Measurements from ENCODE around the gene ABI1. TPM values are rescaled to one million over a fixed set of nuclear protein-coding genes. Genes with fewer than 3 reads are reported as not detected.

ABI1 gene
- total and polyA plus RNA-seq, 4 donors: 10.7 to 18.3 (median 14.3) TPM

DNA sequence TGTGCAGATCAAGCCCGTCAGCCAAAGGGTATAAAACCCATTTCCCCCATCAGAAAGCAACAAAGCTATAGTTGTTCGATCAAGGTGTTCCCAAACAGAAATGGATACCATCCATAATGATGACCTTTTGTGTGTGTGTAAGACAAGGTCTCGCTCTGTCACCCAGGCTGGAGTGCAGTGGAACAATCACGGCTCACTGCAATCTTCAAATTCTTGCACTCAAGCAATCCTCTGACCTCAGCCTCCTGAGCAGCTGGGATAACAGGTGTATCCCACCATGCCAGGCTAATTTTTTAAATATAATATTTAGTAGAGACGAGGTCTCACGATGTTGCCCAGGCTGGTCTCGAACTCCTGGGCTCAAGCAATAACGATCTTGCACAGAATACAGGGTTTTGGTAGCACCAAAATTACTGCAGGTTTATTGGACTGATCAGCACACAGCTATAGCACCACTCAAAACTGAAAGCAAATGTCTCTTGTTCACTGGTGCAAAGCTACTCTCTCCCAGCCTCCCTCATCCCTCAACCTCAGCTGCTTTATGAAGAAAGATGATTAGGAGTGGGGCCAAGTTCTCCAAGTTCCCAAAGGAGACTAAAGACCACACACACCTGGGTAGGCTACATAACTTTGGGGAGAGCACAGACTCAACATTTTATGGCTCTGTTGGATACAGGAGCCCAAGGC, 80.5 kb downstream of the ABI1 start (continued):
- TF ChIP-seq NR2F2 (IDR thresholded peaks at IDR 0.05) (no peak), YY1 (IDR thresholded peaks at IDR 0.05) (no peak), EGR1 (IDR thresholded peaks at IDR 0.05; ENCODE audit: low read depth in 2 of 2) (no peak), HNF4G (IDR thresholded peaks at IDR 0.05) (no peak), GABPA (IDR thresholded peaks at IDR 0.05 in 1 of 2, conservative IDR thresholded peaks at IDR 0.05 in 1 of 2) (no peak), FOXA1 (IDR thresholded peaks at IDR 0.05) (no peak)
- TF ChIP-seq, protein P1, sequence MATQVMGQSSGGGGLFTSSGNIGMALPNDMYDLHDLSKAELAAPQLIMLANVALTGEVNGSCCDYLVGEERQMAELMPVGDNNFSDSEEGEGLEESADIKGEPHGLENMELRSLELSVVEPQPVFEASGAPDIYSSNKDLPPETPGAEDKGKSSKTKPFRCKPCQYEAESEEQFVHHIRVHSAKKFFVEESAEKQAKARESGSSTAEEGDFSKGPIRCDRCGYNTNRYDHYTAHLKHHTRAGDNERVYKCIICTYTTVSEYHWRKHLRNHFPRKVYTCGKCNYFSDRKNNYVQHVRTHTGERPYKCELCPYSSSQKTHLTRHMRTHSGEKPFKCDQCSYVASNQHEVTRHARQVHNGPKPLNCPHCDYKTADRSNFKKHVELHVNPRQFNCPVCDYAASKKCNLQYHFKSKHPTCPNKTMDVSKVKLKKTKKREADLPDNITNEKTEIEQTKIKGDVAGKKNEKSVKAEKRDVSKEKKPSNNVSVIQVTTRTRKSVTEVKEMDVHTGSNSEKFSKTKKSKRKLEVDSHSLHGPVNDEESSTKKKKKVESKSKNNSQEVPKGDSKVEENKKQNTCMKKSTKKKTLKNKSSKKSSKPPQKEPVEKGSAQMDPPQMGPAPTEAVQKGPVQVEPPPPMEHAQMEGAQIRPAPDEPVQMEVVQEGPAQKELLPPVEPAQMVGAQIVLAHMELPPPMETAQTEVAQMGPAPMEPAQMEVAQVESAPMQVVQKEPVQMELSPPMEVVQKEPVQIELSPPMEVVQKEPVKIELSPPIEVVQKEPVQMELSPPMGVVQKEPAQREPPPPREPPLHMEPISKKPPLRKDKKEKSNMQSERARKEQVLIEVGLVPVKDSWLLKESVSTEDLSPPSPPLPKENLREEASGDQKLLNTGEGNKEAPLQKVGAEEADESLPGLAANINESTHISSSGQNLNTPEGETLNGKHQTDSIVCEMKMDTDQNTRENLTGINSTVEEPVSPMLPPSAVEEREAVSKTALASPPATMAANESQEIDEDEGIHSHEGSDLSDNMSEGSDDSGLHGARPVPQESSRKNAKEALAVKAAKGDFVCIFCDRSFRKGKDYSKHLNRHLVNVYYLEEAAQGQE (IDR thresholded peaks at IDR 0.05): no peak

DNA sequence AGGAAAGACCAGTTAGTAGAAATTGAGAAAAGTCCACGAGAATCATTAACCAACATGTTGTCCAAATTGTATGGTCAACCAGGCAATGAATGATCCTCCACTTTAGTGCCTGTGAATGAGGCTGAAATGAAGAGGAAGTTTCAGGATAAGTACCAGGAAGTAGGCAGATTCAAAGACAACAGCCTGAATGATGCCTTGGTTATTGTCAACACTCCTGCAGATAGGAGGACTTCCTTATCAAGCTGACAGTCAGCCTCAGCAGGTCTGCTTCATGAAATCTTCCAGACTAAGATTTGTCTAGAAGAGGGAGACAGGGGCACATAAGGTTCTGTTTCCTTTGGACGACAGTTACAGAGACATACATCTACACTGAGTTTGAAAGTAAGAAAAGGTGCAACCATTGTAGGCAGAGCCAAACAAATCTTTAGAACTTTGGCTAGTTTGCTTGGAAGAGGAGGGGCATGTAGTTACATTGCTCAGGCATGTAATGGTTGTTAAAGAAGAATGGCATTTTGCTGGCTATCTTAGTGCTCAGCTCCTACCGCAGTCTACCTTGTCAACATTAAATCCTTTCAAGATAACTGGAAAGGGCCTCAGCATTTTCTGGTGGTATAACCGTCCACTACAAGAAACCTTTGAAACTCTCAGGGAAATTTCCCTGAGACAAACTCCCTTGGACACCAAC, 81.4 kb downstream of the ABI1 start:
- WGBS: 83% methylated on average over 4 of the region's 4 CpGs
- Histone ChIP-seq H3K36me3 (ENCODE audit: control insufficient read depth in 4 of 4, insufficient read depth in 3 of 4, low read depth in 1 of 4, low read length in 3 of 4) (no peaks in the 10 kb centered on the region), H3K4me1 (ENCODE audit: control insufficient read depth in 4 of 4, insufficient read depth in 4 of 4, low read length in 3 of 4) (no peaks in the 10 kb centered on the region), H3K9me3 (ENCODE audit: control insufficient read depth in 4 of 4, low read length in 3 of 4) (no peaks in the 10 kb centered on the region), H3K27ac (ENCODE audit: low read depth in 1 of 2, low read length in 2 of 2) (no peak overlapping the region), H3K9ac (ENCODE audit: low read depth in 1 of 2, low read length in 2 of 2) (no peak overlapping the region), H3K27me3 (ENCODE audit: control insufficient read depth in 4 of 4, insufficient read depth in 4 of 4, low read length in 3 of 4) (no peaks in the 10 kb centered on the region), H3K4me3 (ENCODE audit: low read depth in 1 of 3, low read length in 3 of 3) (no peak overlapping the region)
- DNase-seq (ENCODE audit: low spot score): no peak
- no peak for TF ChIP-seq RXRA (IDR thresholded peaks at IDR 0.05)
- TF ChIP-seq, protein P2, sequence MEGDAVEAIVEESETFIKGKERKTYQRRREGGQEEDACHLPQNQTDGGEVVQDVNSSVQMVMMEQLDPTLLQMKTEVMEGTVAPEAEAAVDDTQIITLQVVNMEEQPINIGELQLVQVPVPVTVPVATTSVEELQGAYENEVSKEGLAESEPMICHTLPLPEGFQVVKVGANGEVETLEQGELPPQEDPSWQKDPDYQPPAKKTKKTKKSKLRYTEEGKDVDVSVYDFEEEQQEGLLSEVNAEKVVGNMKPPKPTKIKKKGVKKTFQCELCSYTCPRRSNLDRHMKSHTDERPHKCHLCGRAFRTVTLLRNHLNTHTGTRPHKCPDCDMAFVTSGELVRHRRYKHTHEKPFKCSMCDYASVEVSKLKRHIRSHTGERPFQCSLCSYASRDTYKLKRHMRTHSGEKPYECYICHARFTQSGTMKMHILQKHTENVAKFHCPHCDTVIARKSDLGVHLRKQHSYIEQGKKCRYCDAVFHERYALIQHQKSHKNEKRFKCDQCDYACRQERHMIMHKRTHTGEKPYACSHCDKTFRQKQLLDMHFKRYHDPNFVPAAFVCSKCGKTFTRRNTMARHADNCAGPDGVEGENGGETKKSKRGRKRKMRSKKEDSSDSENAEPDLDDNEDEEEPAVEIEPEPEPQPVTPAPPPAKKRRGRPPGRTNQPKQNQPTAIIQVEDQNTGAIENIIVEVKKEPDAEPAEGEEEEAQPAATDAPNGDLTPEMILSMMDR (IDR thresholded peaks at IDR 0.05; ENCODE audit: low read depth, low read length, missing input control): no peak
- TF ChIP-seq HNF4A (conservative IDR thresholded peaks at IDR 0.05): no peak
- TF ChIP-seq NR2F2 (IDR thresholded peaks at IDR 0.05): no peak
- TF ChIP-seq FOXA2 (IDR thresholded peaks at IDR 0.05): no peak
- TF ChIP-seq, protein P3, sequence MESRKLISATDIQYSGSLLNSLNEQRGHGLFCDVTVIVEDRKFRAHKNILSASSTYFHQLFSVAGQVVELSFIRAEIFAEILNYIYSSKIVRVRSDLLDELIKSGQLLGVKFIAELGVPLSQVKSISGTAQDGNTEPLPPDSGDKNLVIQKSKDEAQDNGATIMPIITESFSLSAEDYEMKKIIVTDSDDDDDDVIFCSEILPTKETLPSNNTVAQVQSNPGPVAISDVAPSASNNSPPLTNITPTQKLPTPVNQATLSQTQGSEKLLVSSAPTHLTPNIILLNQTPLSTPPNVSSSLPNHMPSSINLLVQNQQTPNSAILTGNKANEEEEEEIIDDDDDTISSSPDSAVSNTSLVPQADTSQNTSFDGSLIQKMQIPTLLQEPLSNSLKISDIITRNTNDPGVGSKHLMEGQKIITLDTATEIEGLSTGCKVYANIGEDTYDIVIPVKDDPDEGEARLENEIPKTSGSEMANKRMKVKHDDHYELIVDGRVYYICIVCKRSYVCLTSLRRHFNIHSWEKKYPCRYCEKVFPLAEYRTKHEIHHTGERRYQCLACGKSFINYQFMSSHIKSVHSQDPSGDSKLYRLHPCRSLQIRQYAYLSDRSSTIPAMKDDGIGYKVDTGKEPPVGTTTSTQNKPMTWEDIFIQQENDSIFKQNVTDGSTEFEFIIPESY (IDR thresholded peaks at IDR 0.05): no peak
- TF ChIP-seq TAF1 (conservative IDR thresholded peaks at IDR 0.05): no peak
- TF ChIP-seq, protein P1 (IDR thresholded peaks at IDR 0.05): no peak
- TF ChIP-seq, protein P4, sequence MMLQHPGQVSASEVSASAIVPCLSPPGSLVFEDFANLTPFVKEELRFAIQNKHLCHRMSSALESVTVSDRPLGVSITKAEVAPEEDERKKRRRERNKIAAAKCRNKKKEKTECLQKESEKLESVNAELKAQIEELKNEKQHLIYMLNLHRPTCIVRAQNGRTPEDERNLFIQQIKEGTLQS (IDR thresholded peaks at IDR 0.05): no peak
- no peak for TF ChIP-seq EGR1 (IDR thresholded peaks at IDR 0.05; ENCODE audit: low read depth in 2 of 2)
- no peak for TF ChIP-seq GABPA (IDR thresholded peaks at IDR 0.05 in 1 of 2, conservative IDR thresholded peaks at IDR 0.05 in 1 of 2)
- TF ChIP-seq, protein P5, sequence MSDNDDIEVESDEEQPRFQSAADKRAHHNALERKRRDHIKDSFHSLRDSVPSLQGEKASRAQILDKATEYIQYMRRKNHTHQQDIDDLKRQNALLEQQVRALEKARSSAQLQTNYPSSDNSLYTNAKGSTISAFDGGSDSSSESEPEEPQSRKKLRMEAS (IDR thresholded peaks at IDR 0.05): no peak
- no peak for TF ChIP-seq JUND (IDR thresholded peaks at IDR 0.05)
- TF ChIP-seq FOXA1 (IDR thresholded peaks at IDR 0.05): no peak
- no peak for TF ChIP-seq YY1 (IDR thresholded peaks at IDR 0.05)
- no peak for TF ChIP-seq RAD21 (IDR thresholded peaks at IDR 0.05)
- no peak for TF ChIP-seq HNF4G (IDR thresholded peaks at IDR 0.05)
- no peak for TF ChIP-seq SP1 (IDR thresholded peaks at IDR 0.05)

Measured in liver (tissue), 9 donors.